Motor neuron (in vitro differentiated cells): ENCODE data around the gene ADD1. TPM values are rescaled to one million over a fixed set of nuclear protein-coding genes. Genes with fewer than 3 reads are reported as not detected.
"Not testable (repeated sequence)": the region's sequence is repeated elsewhere in the genome, so short reads cannot be mapped to it uniquely, and the experiment has no call there.

ENCODE experiments used
- ATAC-seq, 8 experiments: fragments of 200-7000 bp; cut with Tn5 transposase; replicated peaks in 6 of 8; 2 replicates each; pipeline ENCODE4 v1.8.0; 2021; ENCODE audit warnings: mild to moderate bottlenecking in 8 of 8, moderate library complexity in 8 of 8
- H3K27ac ChIP-seq, 2 donors: fragments of 250-450 bp; sonication (Bioruptor Pico); 2 replicates each; pipeline ENCODE4 v1.9.0; 2021; ENCODE audit warnings: antibody characterized with exemption in 2 of 2, mild to moderate bottlenecking in 2 of 2, moderate library complexity in 1 of 2
- H3K4me1 ChIP-seq, 2 donors: fragments of 250-450 bp; sonication (Bioruptor Pico); replicated peaks in 1 of 2; 2 replicates each; pipeline ENCODE4 v1.6.1; 2021; ENCODE audit warnings: antibody characterized with exemption in 2 of 2, mild to moderate bottlenecking in 2 of 2, moderate library complexity in 1 of 2
- H3K4me3 ChIP-seq, 5 donors: fragments of 250-450 bp; sonication (Bioruptor Pico); 2 replicates each; pipeline ENCODE4 v1.9.0; 2021; ENCODE audit warnings: antibody characterized with exemption in 5 of 5, mild to moderate bottlenecking in 5 of 5, moderate library complexity in 4 of 5
- WGBS, 10 experiments: fragments of 450-650 bp; shearing (Covaris generic); methylation state at CpG; one replicate each; pipeline ENCODE4 v1.0.0; 2022; 5-methylcytosine and 5-hydroxymethylcytosine counted together
- in situ Hi-C, 9 experiments: fragments of 400-800 bp; cut with MboI; loops; one replicate each; pipeline ENCODE4 v1.15.0; 2021; ENCODE audit warnings: low sequenced_read_pairs in 9 of 9, low pct_unique_long_range_greater_than_20kb in 2 of 9; ENCODE audit not compliant: unreplicated experiment in 9 of 9
- total RNA-seq, 8 experiments: library from RNA; unstranded; fragments of 300-600 nt; gene quantifications; 2 replicates each; pipeline versions ENCODE4 v1.2.3 to v1.2.4, GENCODE V29; 2022

The ADD1 gene
- total RNA-seq, 8 experiments from 2014 or later = 104 to 214 (median 136) TPM

GRCh38 chr4:2910409-2910808 is 66.8 kb downstream of the ADD1 start:
- WGBS, 10 experiments = 67 to 100% (median 88%) methylated on average over 1 to 5 of the region's 7 CpGs; no CpG with 5 or more reads in 4 of the 10 experiments
- H3K27ac ChIP-seq = no peak overlapping the region
- no peaks in the 10 kb centered on the region for H3K4me1 ChIP-seq
- in situ Hi-C loops = no loop called here
- ATAC-seq = no peak
- no peak overlapping the region for H3K4me3 ChIP-seq

- no peak for ATAC-seq
- in situ Hi-C loops = no loop called here
- no peak overlapping the region for H3K4me3 ChIP-seq
- WGBS, 10 experiments = 90 to 100% (median 100%) methylated on average over 1 to 3 of the region's 3 CpGs; no CpG with 5 or more reads in 7 of the 10 experiments
- no peaks in the 10 kb centered on the region for H3K4me1 ChIP-seq
- no peak overlapping the region for H3K27ac ChIP-seq
These were observed 68.2 kb downstream of the ADD1 start for GRCh38 chr4:2911868-2912267.

GRCh38 chr4:2913168-2913567 is 69.5 kb downstream of the ADD1 start:
- Histone ChIP-seq H3K4me1 (no peaks in the 10 kb centered on the region), H3K27ac (no peak overlapping the region), H3K4me3 (no peak overlapping the region)
- 80 to 93% (median 90%) methylated on average over 1 to 6 of the region's 6 CpGs; no CpG with 5 or more reads in 5 of the 10 experiments for WGBS, 10 experiments
- ATAC-seq = peak in 1 of 8 experiments; percentile 36
- in situ Hi-C loops = no loop called here

GRCh38 chr4:2914256-2915126 is 70.8 kb downstream of the ADD1 start:
- Histone ChIP-seq H3K27ac (no peak overlapping the region), H3K4me1 (no peaks in the 10 kb centered on the region), H3K4me3 (no peak overlapping the region)
- in situ Hi-C loops = no loop called here
- 72 to 100% (median 92%) methylated on average over 1 to 8 of the region's 16 CpGs; no CpG with 5 or more reads in 2 of the 10 experiments for whole genome bisulfite sequencing, 10 experiments
- ATAC-seq = no peak

- ATAC-seq = no peak
- in situ Hi-C loops = no loop called here
- Histone ChIP-seq H3K4me3 (no peak overlapping the region), H3K4me1 (no peaks in the 10 kb centered on the region), H3K27ac (no peak overlapping the region)
- 79 to 100% (median 80%) methylated on average over 1 to 6 of the region's 9 CpGs; no CpG with 5 or more reads in 7 of the 10 experiments for WGBS, 10 experiments
These were observed 72.1 kb downstream of the ADD1 start for GRCh38 chr4:2915789-2916188.

GRCh38 chr4:2916696-2917095 is 73.1 kb downstream of the ADD1 start:
- 92 to 100% (median 100%) methylated on average over 1 to 2 of the region's 2 CpGs; no CpG with 5 or more reads in 6 of the 10 experiments for WGBS, 10 experiments
- ATAC-seq, H3K4me1 ChIP-seq, H3K4me3 ChIP-seq, H3K27ac ChIP-seq, in situ Hi-C loops: not testable (repeated sequence)

GRCh38 chr4:2918300-2918699 is 74.7 kb downstream of the ADD1 start:
- H3K4me3 ChIP-seq, ATAC-seq, in situ Hi-C loops, H3K4me1 ChIP-seq, H3K27ac ChIP-seq: not testable (repeated sequence)
- WGBS, 10 experiments = 100% methylated on average over 1 to 2 of the region's 2 CpGs; no CpG with 5 or more reads in 3 of the 10 experiments

GRCh38 chr4:2918714-2919113 is 75.1 kb downstream of the ADD1 start:
- H3K27ac ChIP-seq, in situ Hi-C loops: not testable (repeated sequence)
- WGBS, 10 experiments = 87 to 100% (median 100%) methylated on average over 2 to 6 of the region's 8 CpGs; no CpG with 5 or more reads in 4 of the 10 experiments

GRCh38 chr4:2922453-2923101 is 78.9 kb downstream of the ADD1 start:
- in situ Hi-C loops, H3K4me1 ChIP-seq, ATAC-seq, H3K4me3 ChIP-seq: not testable (repeated sequence)
- peak overlapping the region in 1 of 2 donors; percentile 52 for H3K27ac ChIP-seq
- 0 to 80% (median 60%) methylated on average over 1 to 2 of the region's 7 CpGs; no CpG with 5 or more reads in 5 of the 10 experiments for WGBS, 10 experiments

More at GRCh38 chr4:2918714-2919113, 75.1 kb downstream of the ADD1 start:
- H3K4me3 ChIP-seq, H3K4me1 ChIP-seq, ATAC-seq: not testable (repeated sequence)

- in situ Hi-C loops = no loop called here
- no peak overlapping the region for H3K4me3 ChIP-seq
- 67 to 100% (median 80%) methylated on average over 1 to 4 of the region's 10 CpGs; no CpG with 5 or more reads in 3 of the 10 experiments for WGBS, 10 experiments
- peaks cover 0 to 9% of the 10 kb centered on the region in 2 donors for H3K4me1 ChIP-seq
- peak in 6 of 8 experiments; percentile 6 to 38 (median 16) for ATAC-seq
- peak overlapping the region in 1 of 2 donors; percentile 52 for H3K27ac ChIP-seq
These were observed 79.5 kb downstream of the ADD1 start for GRCh38 chr4:2923141-2923551.

- WGBS, 10 experiments = 50 to 100% (median 88%) methylated on average over 1 to 12 of the region's 16 CpGs; no CpG with 5 or more reads in 3 of the 10 experiments
- Histone ChIP-seq H3K4me1 (peaks cover 0 to 9% of the 10 kb centered on the region in 2 donors), H3K27ac (no peak overlapping the region), H3K4me3 (no peak overlapping the region)
- in situ Hi-C loops = no loop called here
- ATAC-seq = peak in 5 of 8 experiments; percentile 50 to 83 (median 57)
These were observed 80.1 kb downstream of the ADD1 start for GRCh38 chr4:2923668-2924173.

GRCh38 chr4:2924286-2924685 is 80.6 kb downstream of the ADD1 start:
- peaks cover 0 to 9% of the 10 kb centered on the region in 2 donors for H3K4me1 ChIP-seq
- no peak for ATAC-seq
- 70 to 84% (median 80%) methylated on average over 1 to 6 of the region's 8 CpGs; no CpG with 5 or more reads in 5 of the 10 experiments for WGBS, 10 experiments
- no peak overlapping the region for H3K4me3 ChIP-seq
- in situ Hi-C loops = no loop called here
- H3K27ac ChIP-seq = no peak overlapping the region
